Left lung (tissue), 10 donors: ENCODE measurements around the gene PFN3. TPM values are rescaled to one million over a fixed set of nuclear protein-coding genes. Genes with fewer than 3 reads are reported as not detected.

Experiments used
- ATAC-seq: fragments of 200-7000 bp; cut with Tn5 transposase; one replicate; pipeline ENCODE4 v1.9.1; 2020; ENCODE audit warnings: moderate library complexity
- DNase-seq, 4 donors: peaks; one replicate each; pipeline ENCODE4 v3.0.0-alpha.2; 2013 to 2020
- H3K27ac ChIP-seq, 2 donors: fragments of 200-600 bp; sonication (generic) in 1 of 2; one replicate each; pipeline versions ENCODE4 v1.5.0 to v1.8.0; 2020 to 2021
- H3K27me3 ChIP-seq, 2 donors: fragments of 200-600 bp; sonication (generic) in 1 of 2; one replicate each; pipeline versions ENCODE4 v1.5.0 to v1.8.0; 2020 to 2021
- H3K36me3 ChIP-seq, 2 donors: fragments of 200-600 bp; sonication (generic) in 1 of 2; one replicate each; pipeline versions ENCODE4 v1.5.0 to v1.8.0; 2020 to 2021
- H3K4me1 ChIP-seq, 2 donors: fragments of 200-600 bp; one replicate each; pipeline ENCODE4 v1.8.0; 2021
- H3K4me3 ChIP-seq, 2 donors: fragments of 200-600 bp; sonication (generic) in 1 of 2; one replicate each; pipeline versions ENCODE4 v1.5.0 to v1.8.0; 2020 to 2021; ENCODE audit warnings: mild to moderate bottlenecking in 1 of 2
- H3K9me3 ChIP-seq, 2 donors: fragments of 200-600 bp; sonication (generic) in 1 of 2; one replicate each; pipeline versions ENCODE4 v1.5.0 to v1.8.0; 2020 to 2021
- intact Hi-C, 2 donors: fragments of 100-400 bp; cut with DNase I; formaldehyde crosslinking; loops; one replicate each; pipeline versions ENCODE4 v1.11.2 to v1.14.2; 2022
- polyA plus RNA-seq, 6 donors: library from polyadenylated mRNA; unstranded; fragments of 120-200 nt; gene quantifications; one replicate each; pipeline ENCODE4 v1.2.1, GENCODE V29; 2013; ENCODE audit not compliant: insufficient read length in 6 of 6
- total RNA-seq, 2 donors: library from RNA; stranded (reverse); fragmentation: NEBNext Ultra II Directional; extraction: Animal tissue kit (Norgen Biotek cat#: 25700); gene quantifications; one replicate each; pipeline ENCODE4 v1.2.1, GENCODE V29; 2021
- TF ChIP-seq, protein P1 (sequence below), 2 donors: fragments of 200-600 bp; sonication (generic) in 1 of 2; IDR thresholded peaks; one replicate each; pipeline versions ENCODE4 v1.5.0 to v1.8.0; 2021; ENCODE audit warnings: antibody characterized with exemption in 2 of 2
- donor health status: DM: no; HTN: yes; CAD: no.
- donor health status: DM: no; HTN: no; CAD: no.

The PFN3 gene
- total and polyA plus RNA-seq, 8 donors, result not detected

GRCh38 chr5:177350776-177351391, 49.6 kb downstream of the PFN3 start:
- ATAC-seq (no peak), DNase-seq (no peak)
- Histone ChIP-seq H3K4me1 (peaks cover 16 to 68% of the 10 kb centered on the region in 2 donors), H3K9me3 (no peaks in the 10 kb centered on the region), H3K27ac (peak overlapping the region; percentile 88 to 97), H3K27me3 (no peaks in the 10 kb centered on the region), H3K4me3 (peak overlapping the region; percentile 90 to 91), H3K36me3 (peaks cover 0 to 39% of the 10 kb centered on the region in 2 donors)
- TF ChIP-seq, protein P1, sequence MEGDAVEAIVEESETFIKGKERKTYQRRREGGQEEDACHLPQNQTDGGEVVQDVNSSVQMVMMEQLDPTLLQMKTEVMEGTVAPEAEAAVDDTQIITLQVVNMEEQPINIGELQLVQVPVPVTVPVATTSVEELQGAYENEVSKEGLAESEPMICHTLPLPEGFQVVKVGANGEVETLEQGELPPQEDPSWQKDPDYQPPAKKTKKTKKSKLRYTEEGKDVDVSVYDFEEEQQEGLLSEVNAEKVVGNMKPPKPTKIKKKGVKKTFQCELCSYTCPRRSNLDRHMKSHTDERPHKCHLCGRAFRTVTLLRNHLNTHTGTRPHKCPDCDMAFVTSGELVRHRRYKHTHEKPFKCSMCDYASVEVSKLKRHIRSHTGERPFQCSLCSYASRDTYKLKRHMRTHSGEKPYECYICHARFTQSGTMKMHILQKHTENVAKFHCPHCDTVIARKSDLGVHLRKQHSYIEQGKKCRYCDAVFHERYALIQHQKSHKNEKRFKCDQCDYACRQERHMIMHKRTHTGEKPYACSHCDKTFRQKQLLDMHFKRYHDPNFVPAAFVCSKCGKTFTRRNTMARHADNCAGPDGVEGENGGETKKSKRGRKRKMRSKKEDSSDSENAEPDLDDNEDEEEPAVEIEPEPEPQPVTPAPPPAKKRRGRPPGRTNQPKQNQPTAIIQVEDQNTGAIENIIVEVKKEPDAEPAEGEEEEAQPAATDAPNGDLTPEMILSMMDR (IDR thresholded peaks at IDR 0.05), result no peak
- intact Hi-C loops, result no loop called here

Other genes with a start within 250 kb of the PFN3 start
- 10 to 100 TPM; 30.3 to 36.2 TPM for gene RAB24, start 96.9 kb downstream of the PFN3 start, total RNA-seq
- 10 to 100 TPM; 24.2 to 39.7 (median 28.4) TPM for gene RAB24, start 96.9 kb downstream of the PFN3 start, polyA plus RNA-seq
- gene PRELID1, start 96.9 kb downstream of the PFN3 start, total RNA-seq, result 100 to 1,000 TPM in 1 of 2 donors, 10 to 100 TPM in 1; 87.8 to 154 TPM
- gene PRELID1, start 96.9 kb downstream of the PFN3 start, polyA plus RNA-seq, result 100 to 1,000 TPM in 1 of 6 donors, 10 to 100 TPM in 5; 72.3 to 103 (median 84.8) TPM
- 10 to 100 TPM; 10.8 to 12.4 TPM for gene MXD3, start 88.8 kb downstream of the PFN3 start, total RNA-seq
- gene MXD3, start 88.8 kb downstream of the PFN3 start, polyA plus RNA-seq, result 10 to 100 TPM; 17.0 to 36.5 (median 24.4) TPM
- 100 to 1,000 TPM; 133 to 155 TPM for gene LMAN2, start 49.0 kb downstream of the PFN3 start, total RNA-seq
- gene LMAN2, start 49.0 kb downstream of the PFN3 start, polyA plus RNA-seq, result 100 to 1,000 TPM; 101 to 118 (median 106) TPM
- gene RGS14, start 42.7 kb downstream of the PFN3 start, total RNA-seq, result 10 to 100 TPM; 14.2 to 28.2 TPM
- gene RGS14, start 42.7 kb downstream of the PFN3 start, polyA plus RNA-seq, result 1 to 10 TPM; 4.0 to 8.5 (median 6.4) TPM
- not detected for gene SLC34A1, start 16.2 kb downstream of the PFN3 start, total RNA-seq
- gene SLC34A1, start 16.2 kb downstream of the PFN3 start, polyA plus RNA-seq, result 1 to 10 TPM in 1 of 6 donors, under 1 TPM in 4, not detected in 1; 0.18 to 1.7 (median 0.36) TPM
- gene F12, start 8.9 kb upstream of the PFN3 start, total RNA-seq, result 1 to 10 TPM in 1 of 2 donors, under 1 TPM in 1; 0.63 to 1.1 TPM
- gene F12, start 8.9 kb upstream of the PFN3 start, polyA plus RNA-seq, result under 1 TPM in 5 of 6 donors, not detected in 1; 0.20 to 0.37 (median 0.31) TPM
- 10 to 100 TPM; 32.3 to 57.1 TPM for gene GRK6, start 26.0 kb upstream of the PFN3 start, total RNA-seq
- gene GRK6, start 26.0 kb upstream of the PFN3 start, polyA plus RNA-seq, result 10 to 100 TPM; 15.7 to 26.0 (median 23.6) TPM
- gene PRR7, start 46.2 kb upstream of the PFN3 start, total RNA-seq, result 1 to 10 TPM; 2.7 to 4.1 TPM
- 1 to 10 TPM in 2 of 6 donors, under 1 TPM in 4; 0.30 to 1.5 (median 0.76) TPM for gene PRR7, start 46.2 kb upstream of the PFN3 start, polyA plus RNA-seq
- 10 to 100 TPM; 43.2 to 83.1 TPM for gene DBN1, start 73.0 kb upstream of the PFN3 start, total RNA-seq
- gene DBN1, start 73.0 kb upstream of the PFN3 start, polyA plus RNA-seq, result 100 to 1,000 TPM; 134 to 207 (median 165) TPM
- 100 to 1,000 TPM; 107 to 141 TPM for gene PDLIM7, start 96.9 kb upstream of the PFN3 start, total RNA-seq
- 100 to 1,000 TPM in 1 of 6 donors, 10 to 100 TPM in 5; 60.9 to 115 (median 82.3) TPM for gene PDLIM7, start 96.9 kb upstream of the PFN3 start, polyA plus RNA-seq
- 10 to 100 TPM; 18.2 to 90.5 TPM for gene DOK3, start 109.2 kb upstream of the PFN3 start, total RNA-seq
- gene DOK3, start 109.2 kb upstream of the PFN3 start, polyA plus RNA-seq, result 1 to 10 TPM; 5.8 to 7.4 (median 6.7) TPM
- 10 to 100 TPM; 65.9 to 86.7 TPM for gene DDX41, start 116.3 kb upstream of the PFN3 start, total RNA-seq
- 10 to 100 TPM; 77.1 to 90.2 (median 81.9) TPM for gene DDX41, start 116.3 kb upstream of the PFN3 start, polyA plus RNA-seq
- gene FAM193B, start 153.9 kb upstream of the PFN3 start, total RNA-seq, result 10 to 100 TPM; 64.3 to 73.9 TPM
- gene FAM193B, start 153.9 kb upstream of the PFN3 start, polyA plus RNA-seq, result 100 to 1,000 TPM in 3 of 6 donors, 10 to 100 TPM in 3; 82.5 to 112 (median 101) TPM
- gene TMED9, start 191.5 kb upstream of the PFN3 start, total RNA-seq, result 100 to 1,000 TPM; 200 to 221 TPM
- gene TMED9, start 191.5 kb upstream of the PFN3 start, polyA plus RNA-seq, result 100 to 1,000 TPM; 120 to 149 (median 134) TPM
- gene B4GALT7, start 199.5 kb upstream of the PFN3 start, total RNA-seq, result 10 to 100 TPM; 23.8 to 26.6 TPM
- gene B4GALT7, start 199.5 kb upstream of the PFN3 start, polyA plus RNA-seq, result 10 to 100 TPM; 19.8 to 27.4 (median 22.0) TPM